ENCODE measurements around the gene DCLK1.

The DCLK1 gene

DNA sequence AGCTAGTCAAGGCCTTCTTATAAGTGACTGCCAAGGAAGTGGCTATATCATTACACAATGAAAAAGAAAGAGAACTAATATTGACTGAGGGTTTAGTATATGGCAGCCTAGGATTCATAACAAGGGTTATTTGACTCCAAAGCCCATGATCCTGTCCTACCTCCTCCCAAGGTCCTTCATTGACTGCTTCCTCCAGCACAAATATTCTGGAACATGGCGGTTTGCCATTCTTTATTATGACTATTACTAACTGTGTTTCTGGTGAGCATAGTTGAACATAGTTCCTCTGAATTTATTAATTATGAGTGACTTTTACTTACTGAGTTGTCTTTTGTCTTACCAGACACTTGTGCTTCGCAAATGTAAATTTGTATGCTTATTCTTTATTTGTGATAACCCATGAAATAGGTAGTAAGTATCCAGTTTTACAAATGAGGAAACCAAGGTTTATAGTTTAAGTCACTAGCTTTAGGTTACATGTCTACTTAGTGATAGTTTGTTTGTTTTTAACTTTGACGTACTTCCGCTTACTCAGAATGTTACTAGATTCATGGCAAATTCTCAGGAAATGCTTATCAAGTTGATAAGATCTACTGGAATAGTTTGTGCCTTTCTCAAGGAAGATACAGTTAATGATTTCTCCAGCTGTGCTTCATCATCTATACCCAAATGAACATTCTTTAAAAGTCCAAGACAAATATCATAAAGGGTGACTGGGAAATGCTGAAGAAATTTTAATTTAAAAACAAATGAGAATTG is 15.5 kb upstream of the DCLK1 start:
- DNase-seq (ENCODE audit: low spot score): no peak
- Mint-ChIP-seq H3K27me3 (ENCODE audit: low read depth) (no peaks in the 10 kb centered on the region), H3K4me3 (no peak overlapping the region), H3K9me3 (peaks cover 4% of the 10 kb centered on the region), H3K27ac (no peak overlapping the region), H3K4me1 (ENCODE audit: low read depth) (no peaks in the 10 kb centered on the region), H3K36me3 (ENCODE audit: low read depth) (no peaks in the 10 kb centered on the region)

DNA sequence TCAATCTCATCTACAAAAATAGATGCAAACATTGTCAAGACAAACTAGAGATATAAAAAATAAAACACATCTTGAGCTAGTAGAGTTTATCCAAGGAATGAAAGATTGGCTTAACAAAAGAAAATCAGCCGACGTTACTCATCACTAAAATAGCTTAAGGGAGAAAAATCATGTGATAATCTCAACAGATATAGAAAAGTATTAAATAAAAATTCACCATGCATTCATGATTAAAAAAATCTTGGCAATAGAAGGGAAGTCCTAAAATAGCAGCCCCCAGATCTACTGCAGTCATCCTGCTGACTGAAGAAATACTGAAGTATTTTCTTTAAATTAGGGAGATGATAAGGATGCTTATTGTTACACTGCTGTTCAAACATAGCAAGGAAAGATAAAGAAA is 12.6 kb upstream of the DCLK1 start:
- H3K36me3 Mint-ChIP-seq (ENCODE audit: low read depth): no peaks in the 10 kb centered on the region
- no peaks in the 10 kb centered on the region for H3K4me1 Mint-ChIP-seq (ENCODE audit: low read depth)
- no peak for DNase-seq (ENCODE audit: low spot score)
- no peak overlapping the region for H3K27ac Mint-ChIP-seq
- no peaks in the 10 kb centered on the region for H3K9me3 Mint-ChIP-seq
- no peak overlapping the region for H3K4me3 Mint-ChIP-seq
- no peaks in the 10 kb centered on the region for H3K27me3 Mint-ChIP-seq (ENCODE audit: low read depth)

DNA sequence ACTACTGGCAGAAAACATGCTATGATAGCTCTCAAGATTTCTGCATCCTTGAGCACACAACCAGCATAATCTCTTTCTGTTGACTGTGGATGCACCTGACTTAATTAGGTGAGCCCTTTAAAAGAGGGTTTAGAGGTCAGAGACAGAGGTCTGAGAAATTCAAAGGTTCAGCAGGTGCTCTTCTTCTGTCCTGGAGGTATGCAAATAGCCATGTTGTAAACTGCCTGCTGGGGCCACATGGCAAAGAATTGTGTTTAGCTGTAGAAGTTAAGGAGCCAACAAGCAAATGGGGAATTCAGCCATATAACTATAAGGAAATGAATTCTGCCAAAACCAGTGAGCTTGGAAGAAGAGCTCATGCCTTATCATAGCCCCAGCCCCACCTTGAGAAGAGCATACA is 11.6 kb upstream of the DCLK1 start:
- Mint-ChIP-seq H3K4me1 (ENCODE audit: low read depth) (no peaks in the 10 kb centered on the region), H3K36me3 (ENCODE audit: low read depth) (no peaks in the 10 kb centered on the region), H3K27me3 (ENCODE audit: low read depth) (no peaks in the 10 kb centered on the region), H3K4me3 (no peak overlapping the region), H3K9me3 (no peaks in the 10 kb centered on the region), H3K27ac (no peak overlapping the region)
- DNase-seq (ENCODE audit: low spot score): no peak

- H3K27ac Mint-ChIP-seq: no peak overlapping the region
- H3K36me3 Mint-ChIP-seq (ENCODE audit: low read depth): no peaks in the 10 kb centered on the region
- no peaks in the 10 kb centered on the region for H3K4me1 Mint-ChIP-seq (ENCODE audit: low read depth)
- H3K27me3 Mint-ChIP-seq (ENCODE audit: low read depth): peaks cover 26% of the 10 kb centered on the region
- H3K9me3 Mint-ChIP-seq: no peaks in the 10 kb centered on the region
- DNase-seq (ENCODE audit: low spot score): no peak
- no peak overlapping the region for H3K4me3 Mint-ChIP-seq
Observed at GRCh38 chr13:36135876-36136275, 4.7 kb upstream of the DCLK1 start.

GRCh38 chr13:36134632-36135031 is 3.5 kb upstream of the DCLK1 start:
- H3K4me3 Mint-ChIP-seq: no peak overlapping the region
- H3K27ac Mint-ChIP-seq: no peak overlapping the region
- no peaks in the 10 kb centered on the region for H3K4me1 Mint-ChIP-seq (ENCODE audit: low read depth)
- H3K27me3 Mint-ChIP-seq (ENCODE audit: low read depth): peaks cover 33% of the 10 kb centered on the region
- no peaks in the 10 kb centered on the region for H3K36me3 Mint-ChIP-seq (ENCODE audit: low read depth)
- DNase-seq (ENCODE audit: low spot score): no peak
- H3K9me3 Mint-ChIP-seq: no peaks in the 10 kb centered on the region

GRCh38 chr13:36133950-36134626 is 2.9 kb upstream of the DCLK1 start:
- Mint-ChIP-seq H3K27ac (no peak overlapping the region), H3K4me1 (ENCODE audit: low read depth) (no peaks in the 10 kb centered on the region), H3K36me3 (ENCODE audit: low read depth) (no peaks in the 10 kb centered on the region), H3K27me3 (ENCODE audit: low read depth) (peaks cover 35% of the 10 kb centered on the region), H3K4me3 (no peak overlapping the region), H3K9me3 (no peaks in the 10 kb centered on the region)
- DNase-seq (ENCODE audit: low spot score): no peak

GRCh38 chr13:36132376-36132775 is 1.2 kb upstream of the DCLK1 start:
- Mint-ChIP-seq H3K4me1 (ENCODE audit: low read depth) (no peaks in the 10 kb centered on the region), H3K27ac (no peak overlapping the region), H3K27me3 (ENCODE audit: low read depth) (peaks cover 35% of the 10 kb centered on the region), H3K36me3 (ENCODE audit: low read depth) (no peaks in the 10 kb centered on the region), H3K4me3 (no peak overlapping the region), H3K9me3 (no peaks in the 10 kb centered on the region)
- DNase-seq (ENCODE audit: low spot score): no peak

DNA sequence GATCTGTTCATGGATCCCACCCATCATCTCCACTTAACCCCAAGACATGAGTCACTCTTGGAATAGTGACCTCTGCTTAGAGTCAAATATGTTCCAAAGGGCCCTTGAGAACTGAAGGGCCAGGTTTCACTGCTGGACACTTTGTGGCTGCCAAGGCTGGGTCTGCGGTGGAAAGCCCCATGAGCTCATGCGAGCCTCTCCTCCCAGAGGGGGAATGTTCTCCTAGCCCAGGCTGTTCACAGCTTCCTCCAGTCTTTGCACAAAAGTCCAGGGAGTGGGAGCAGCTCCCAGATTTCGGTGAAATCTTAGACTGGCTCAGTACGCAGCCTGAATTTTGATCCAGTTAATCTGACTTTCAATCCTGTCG is 732 bp upstream of the DCLK1 start:
- peaks cover 35% of the 10 kb centered on the region for H3K27me3 Mint-ChIP-seq (ENCODE audit: low read depth)
- no peaks in the 10 kb centered on the region for H3K36me3 Mint-ChIP-seq (ENCODE audit: low read depth)
- DNase-seq (ENCODE audit: low spot score): no peak
- no peak overlapping the region for H3K4me3 Mint-ChIP-seq
- H3K4me1 Mint-ChIP-seq (ENCODE audit: low read depth): no peaks in the 10 kb centered on the region
- H3K27ac Mint-ChIP-seq: no peak overlapping the region
- no peaks in the 10 kb centered on the region for H3K9me3 Mint-ChIP-seq

DNA sequence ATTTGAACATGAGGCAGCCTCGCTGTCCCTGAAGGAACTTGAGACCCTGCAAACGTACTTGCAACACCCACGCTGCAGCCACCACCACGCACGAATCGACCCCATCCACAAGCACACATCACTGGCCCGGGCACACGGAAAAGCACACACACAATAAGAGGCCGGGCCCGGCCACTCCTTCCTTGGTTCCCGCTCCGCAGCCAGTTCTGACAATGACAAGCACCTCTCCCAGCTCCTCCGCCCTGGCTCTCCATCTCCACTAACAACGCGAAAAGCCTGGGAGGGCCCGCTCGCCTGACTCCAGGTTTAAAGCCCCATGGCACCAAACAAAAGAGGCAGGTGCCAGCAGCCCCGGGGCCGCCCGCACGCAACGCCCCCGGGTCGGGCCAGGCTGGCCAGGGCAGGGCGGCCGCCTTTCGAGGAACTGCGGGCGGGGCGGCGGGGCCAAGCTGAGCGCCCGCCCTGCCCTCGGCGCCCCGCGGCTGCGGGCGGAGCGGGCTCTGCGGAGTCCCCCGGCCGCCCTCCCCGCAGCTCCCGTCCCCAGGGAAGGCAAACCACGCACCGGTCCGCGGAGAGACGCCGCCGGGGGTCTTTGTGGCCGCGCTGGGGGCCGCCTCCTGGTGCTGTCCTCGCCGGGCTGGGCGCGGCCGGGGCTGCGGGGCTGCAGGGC is 495 bp downstream of the DCLK1 start:
- Mint-ChIP-seq H3K36me3 (ENCODE audit: low read depth) (no peaks in the 10 kb centered on the region), H3K4me1 (ENCODE audit: low read depth) (no peaks in the 10 kb centered on the region), H3K27me3 (ENCODE audit: low read depth) (peaks cover 35% of the 10 kb centered on the region), H3K4me3 (no peak overlapping the region), H3K27ac (no peak overlapping the region), H3K9me3 (no peaks in the 10 kb centered on the region)
- no peak for DNase-seq (ENCODE audit: low spot score)

GRCh38 chr13:36130193-36130551 is 1.0 kb downstream of the DCLK1 start:
- Mint-ChIP-seq H3K27ac (no peak overlapping the region), H3K27me3 (ENCODE audit: low read depth) (peaks cover 35% of the 10 kb centered on the region), H3K4me3 (no peak overlapping the region), H3K36me3 (ENCODE audit: low read depth) (no peaks in the 10 kb centered on the region), H3K9me3 (no peaks in the 10 kb centered on the region), H3K4me1 (ENCODE audit: low read depth) (no peaks in the 10 kb centered on the region)
- no peak for DNase-seq (ENCODE audit: low spot score)

- no peaks in the 10 kb centered on the region for H3K4me1 Mint-ChIP-seq (ENCODE audit: low read depth)
- H3K36me3 Mint-ChIP-seq (ENCODE audit: low read depth): no peaks in the 10 kb centered on the region
- no peak for DNase-seq (ENCODE audit: low spot score)
- H3K27ac Mint-ChIP-seq: no peak overlapping the region
- H3K27me3 Mint-ChIP-seq (ENCODE audit: low read depth): peaks cover 33% of the 10 kb centered on the region
- no peak overlapping the region for H3K4me3 Mint-ChIP-seq
- no peaks in the 10 kb centered on the region for H3K9me3 Mint-ChIP-seq
Observed at GRCh38 chr13:36129539-36129938, 1.6 kb downstream of the DCLK1 start.

GRCh38 chr13:36126491-36126890 is 4.7 kb downstream of the DCLK1 start:
- no peak for DNase-seq (ENCODE audit: low spot score)
- Mint-ChIP-seq H3K9me3 (no peaks in the 10 kb centered on the region), H3K4me1 (ENCODE audit: low read depth) (no peaks in the 10 kb centered on the region), H3K4me3 (no peak overlapping the region), H3K27ac (no peak overlapping the region), H3K36me3 (ENCODE audit: low read depth) (no peaks in the 10 kb centered on the region), H3K27me3 (ENCODE audit: low read depth) (peaks cover 11% of the 10 kb centered on the region)

- H3K36me3 Mint-ChIP-seq (ENCODE audit: low read depth): no peaks in the 10 kb centered on the region
- no peak overlapping the region for H3K4me3 Mint-ChIP-seq
- H3K27ac Mint-ChIP-seq: no peak overlapping the region
- H3K27me3 Mint-ChIP-seq (ENCODE audit: low read depth): peaks cover 8% of the 10 kb centered on the region
- DNase-seq (ENCODE audit: low spot score): no peak
- H3K4me1 Mint-ChIP-seq (ENCODE audit: low read depth): no peaks in the 10 kb centered on the region
- no peaks in the 10 kb centered on the region for H3K9me3 Mint-ChIP-seq
Observed at GRCh38 chr13:36125841-36126240, 5.3 kb downstream of the DCLK1 start.

GRCh38 chr13:36124236-36124822 is 6.9 kb downstream of the DCLK1 start:
- Mint-ChIP-seq H3K36me3 (ENCODE audit: low read depth) (no peaks in the 10 kb centered on the region), H3K27me3 (ENCODE audit: low read depth) (no peaks in the 10 kb centered on the region), H3K4me1 (ENCODE audit: low read depth) (no peaks in the 10 kb centered on the region), H3K27ac (no peak overlapping the region), H3K9me3 (no peaks in the 10 kb centered on the region), H3K4me3 (no peak overlapping the region)
- DNase-seq (ENCODE audit: low spot score): no peak
